Aorta (tissue), 5 donors: ENCODE results near the gene CAV3. TPM values are rescaled to one million over a fixed set of nuclear protein-coding genes. Genes with fewer than 3 reads are reported as not detected.

ENCODE experiments used
- ATAC-seq: fragments of 200-7000 bp; cut with Tn5 transposase; one replicate; pipeline ENCODE4 v1.9.1; 2022; ENCODE audit warnings: moderate library complexity; ENCODE audit not compliant: low FRiP score
- DNase-seq, 2 donors: peaks; one replicate each; pipeline ENCODE4 v3.0.0-alpha.2; 2020
- H3K27ac ChIP-seq, 2 donors: one replicate each; pipeline ENCODE4 v1.5.1; 2013; ENCODE audit warnings: low read length in 2 of 2, mild to moderate bottlenecking in 2 of 2, moderate library complexity in 2 of 2, control low read depth in 1 of 2, inconsistent platforms in 1 of 2, low read depth in 1 of 2
- H3K27me3 ChIP-seq, 2 donors: one replicate each; pipeline ENCODE4 v1.6.1; 2013; ENCODE audit warnings: control low read depth in 1 of 2, low read length in 1 of 2, mild to moderate bottlenecking in 1 of 2, moderate library complexity in 1 of 2; ENCODE audit not compliant: insufficient read depth in 2 of 2, control insufficient read depth in 1 of 2
- H3K36me3 ChIP-seq, 2 donors: one replicate each; pipeline ENCODE4 v1.6.1; 2013; ENCODE audit warnings: control low read depth in 1 of 2, low read length in 1 of 2, mild to moderate bottlenecking in 1 of 2; ENCODE audit not compliant: insufficient read depth in 2 of 2, control insufficient read depth in 1 of 2
- H3K4me1 ChIP-seq, 2 donors: one replicate each; pipeline ENCODE4 v1.6.1; 2013; ENCODE audit warnings: low read length in 2 of 2, control low read depth in 1 of 2, mild to moderate bottlenecking in 1 of 2, moderate library complexity in 1 of 2; ENCODE audit not compliant: insufficient read depth in 2 of 2, control insufficient read depth in 1 of 2
- H3K4me3 ChIP-seq, 2 donors: one replicate each; pipeline ENCODE4 v1.5.1; 2013; ENCODE audit warnings: low read length in 2 of 2, control low read depth in 1 of 2, mild to moderate bottlenecking in 1 of 2
- H3K9me3 ChIP-seq: one replicate; pipeline ENCODE4 v1.6.1; 2013; ENCODE audit warnings: mild to moderate bottlenecking, low read length; ENCODE audit not compliant: control insufficient read depth
- WGBS, 2 donors: extraction: QIAGEN DNeasy Blood & Tissue Kit; methylation state at CpG; one replicate each; pipeline ENCODE4 v1.1.7; 2013; 5-methylcytosine and 5-hydroxymethylcytosine counted together
- intact Hi-C, 2 donors: fragments of 100-400 bp; cut with DNase I; formaldehyde crosslinking; loops; one replicate each; pipeline versions ENCODE4 v1.14.2 to v1.15.0; 2022
- polyA plus RNA-seq, 2 donors: library from polyadenylated mRNA; stranded (reverse); fragments of 200-250 nt; gene quantifications; one replicate each; pipeline ENCODE4 v1.2.3, GENCODE V29; 2013
- total RNA-seq, 2 donors: library from RNA; stranded (reverse); fragmentation: NEBNext Ultra II Directional; extraction: Animal tissue kit (Norgen Biotek cat#: 25700); gene quantifications; one replicate each; pipeline ENCODE4 v1.2.1, GENCODE V29; 2021
- donor health status: healthy with polysubstance abuse.
- donor health status: Bipolar disorder and iron deficiency.
- donor health status: DM: no; HTN: no; CAD: no.
- donor health status: DM: no; HTN: no; CAD: no.
- donor health status: DM: yes; HTN: yes; CAD: no.

Gene CAV3
- total and polyA plus RNA-seq, 4 donors, result 0.25 TPM; not detected in 3

DNA sequence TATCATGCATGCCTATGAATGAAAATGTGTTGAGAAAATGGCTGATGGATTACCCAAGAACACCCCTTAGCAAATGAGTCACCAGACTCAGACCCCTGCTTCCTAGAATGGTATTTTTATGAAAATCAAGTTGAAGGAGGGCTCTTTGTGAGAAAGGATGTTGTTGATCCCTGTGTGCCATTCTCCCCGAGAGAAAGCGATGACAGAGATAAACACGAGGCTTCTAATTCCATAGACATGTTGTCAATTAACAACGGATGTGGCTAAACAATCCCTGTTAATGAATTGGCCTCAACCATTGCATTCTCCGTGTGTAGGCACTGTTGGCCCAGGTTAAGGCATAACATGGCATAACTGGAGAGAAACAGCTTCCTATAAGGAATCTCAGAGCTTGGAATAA, 41.6 kb downstream of the CAV3 start:
- H3K4me1 ChIP-seq, result no peaks in the 10 kb centered on the region
- H3K27me3 ChIP-seq, result no peaks in the 10 kb centered on the region
- DNase-seq, result no peak
- no peaks in the 10 kb centered on the region for H3K36me3 ChIP-seq
- no peak overlapping the region for H3K27ac ChIP-seq
- ATAC-seq, result no peak
- peaks cover 1% of the 10 kb centered on the region for H3K9me3 ChIP-seq
- no peak overlapping the region for H3K4me3 ChIP-seq
- intact Hi-C loops, result no loop called here
- 85 to 92% methylated on average over 5 of the region's 5 CpGs for WGBS, 2 donors

DNA sequence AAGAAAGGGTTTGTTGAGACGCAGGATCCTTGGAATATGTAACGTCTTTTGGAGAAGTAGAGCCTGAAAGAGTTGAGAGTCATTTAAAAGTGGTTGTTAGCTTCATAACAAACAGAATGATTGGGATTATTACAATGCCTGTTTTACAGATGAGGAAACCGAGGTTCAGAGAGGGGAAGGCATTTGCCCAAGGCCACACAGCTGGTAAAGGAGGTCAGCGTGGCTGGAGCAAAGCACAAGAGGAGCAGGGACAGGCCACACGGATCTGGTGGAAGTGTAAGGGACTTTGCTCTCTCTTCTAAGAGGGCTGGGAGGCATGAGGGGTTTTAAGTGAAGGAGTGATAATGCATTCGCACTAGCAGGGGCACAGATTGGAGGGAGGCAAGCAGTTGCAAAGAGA, 42.0 kb downstream of the CAV3 start:
- peaks cover 1% of the 10 kb centered on the region for H3K9me3 ChIP-seq
- H3K27ac ChIP-seq, result no peak overlapping the region
- no peaks in the 10 kb centered on the region for H3K4me1 ChIP-seq
- no peaks in the 10 kb centered on the region for H3K27me3 ChIP-seq
- intact Hi-C loops, result no loop called here
- H3K4me3 ChIP-seq, result no peak overlapping the region
- H3K36me3 ChIP-seq, result no peaks in the 10 kb centered on the region
- DNase-seq (no peak), ATAC-seq (no peak)
- 94 to 95% methylated on average over 6 of the region's 6 CpGs for WGBS, 2 donors

DNA sequence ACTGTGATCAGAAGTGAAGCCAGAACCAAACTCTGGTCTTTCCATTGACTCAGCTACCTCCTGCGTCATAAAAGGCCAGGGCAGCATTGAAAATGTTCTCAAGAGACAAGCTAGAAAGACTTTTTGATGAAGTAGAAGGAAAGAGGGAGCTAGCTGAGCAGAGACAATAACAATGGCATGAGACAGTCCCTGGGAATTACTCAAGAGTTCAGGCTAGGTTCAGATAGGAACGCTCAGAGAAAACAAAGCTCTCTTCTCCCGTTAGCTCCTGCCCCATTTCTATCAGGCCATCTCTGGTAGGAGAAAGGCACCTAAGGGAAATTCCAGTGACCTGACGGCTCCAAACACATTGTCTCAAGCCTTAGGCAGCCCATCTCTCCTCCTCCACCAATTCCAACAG, 42.8 kb downstream of the CAV3 start:
- intact Hi-C loops, result no loop called here
- Histone ChIP-seq H3K4me1 (no peaks in the 10 kb centered on the region), H3K9me3 (peaks cover 1% of the 10 kb centered on the region), H3K27me3 (no peaks in the 10 kb centered on the region), H3K36me3 (no peaks in the 10 kb centered on the region), H3K27ac (no peak overlapping the region), H3K4me3 (no peak overlapping the region)
- WGBS, 2 donors, result 81 to 87% methylated on average over 4 of the region's 4 CpGs
- ATAC-seq (no peak), DNase-seq (no peak)

DNA sequence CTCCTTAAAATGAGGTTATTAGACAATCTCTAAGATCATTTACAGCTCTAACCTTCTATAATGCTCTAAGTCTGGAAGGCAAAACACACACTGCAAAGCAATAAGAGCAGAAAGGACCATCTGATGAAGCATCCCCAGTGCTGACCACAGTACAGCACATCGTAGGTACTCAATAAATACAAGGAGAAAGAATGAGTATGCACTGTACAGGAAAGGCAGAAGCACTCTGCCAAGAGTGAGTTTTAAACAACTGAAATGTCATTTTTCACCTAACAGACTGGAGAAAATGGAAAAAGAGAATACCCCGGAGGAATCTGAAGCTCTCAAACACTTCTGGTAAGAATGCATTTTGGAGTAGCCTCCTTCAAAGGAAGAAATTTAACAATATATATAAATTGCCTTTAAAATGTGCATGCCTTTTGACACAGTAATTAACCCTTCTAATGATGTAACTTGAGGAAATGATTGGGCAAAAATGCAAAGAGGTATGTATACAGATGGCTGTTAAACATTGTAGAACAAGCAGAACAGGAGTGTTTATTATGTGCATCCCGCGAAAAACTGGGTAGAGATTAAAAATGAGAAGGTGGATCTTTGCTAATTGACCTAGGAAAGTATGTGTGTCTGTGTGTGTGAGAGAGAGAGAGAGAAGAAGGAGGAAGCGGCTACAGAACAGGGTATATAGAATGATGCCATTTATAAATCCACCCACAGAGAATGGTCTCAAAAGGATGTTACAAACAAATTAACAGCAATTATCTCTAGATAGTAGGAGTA, 43.8 kb downstream of the CAV3 start:
- Histone ChIP-seq H3K9me3 (peaks cover 1% of the 10 kb centered on the region), H3K36me3 (no peaks in the 10 kb centered on the region), H3K4me3 (no peak overlapping the region), H3K27me3 (no peaks in the 10 kb centered on the region), H3K4me1 (no peaks in the 10 kb centered on the region), H3K27ac (no peak overlapping the region)
- 86 to 87% methylated on average over 5 of the region's 5 CpGs for WGBS, 2 donors
- intact Hi-C loops, result no loop called here
- no peak for ATAC-seq
- DNase-seq, result no peak

DNA sequence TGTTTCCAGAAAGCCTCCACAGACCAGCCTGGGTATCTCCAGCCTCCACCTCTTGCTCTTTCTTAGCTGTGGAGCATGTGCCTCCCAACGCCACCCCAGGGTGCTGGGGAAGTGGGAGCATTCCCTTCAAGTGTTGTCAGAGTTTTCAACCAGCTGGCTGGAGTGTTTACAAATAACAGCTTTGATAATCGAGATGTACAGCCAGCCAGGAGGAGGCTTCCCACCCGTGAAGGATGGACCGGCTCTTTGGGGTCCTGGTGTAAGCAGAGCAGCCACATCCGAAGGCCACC, 44.3 kb downstream of the CAV3 start:
- DNase-seq (no peak), ATAC-seq (no peak)
- Histone ChIP-seq H3K4me3 (no peak overlapping the region), H3K4me1 (no peaks in the 10 kb centered on the region), H3K36me3 (no peaks in the 10 kb centered on the region), H3K9me3 (peaks cover 1% of the 10 kb centered on the region), H3K27ac (no peak overlapping the region), H3K27me3 (no peaks in the 10 kb centered on the region)
- 86 to 89% methylated on average over 5 of the region's 5 CpGs for WGBS, 2 donors
- intact Hi-C loops, result no loop called here

DNA sequence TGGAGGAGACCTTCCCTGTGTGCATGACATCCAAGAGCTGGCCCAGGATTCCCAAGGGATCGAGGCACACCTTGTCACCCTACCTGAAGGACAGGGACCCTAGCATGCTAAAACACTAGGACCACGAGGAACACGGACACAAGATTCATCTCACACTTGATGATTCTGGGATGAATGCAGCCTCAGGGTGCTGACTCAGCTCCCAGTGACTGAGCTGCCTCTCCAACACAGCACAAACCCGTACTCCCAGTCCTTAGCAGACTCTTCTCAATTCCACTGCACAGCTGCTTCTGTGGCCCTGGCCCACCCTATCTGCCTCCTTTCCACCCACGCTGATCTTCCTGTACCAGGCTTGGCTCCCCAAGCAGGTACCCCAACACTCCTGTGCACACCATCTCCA, 44.9 kb downstream of the CAV3 start:
- WGBS, 2 donors, result 91 to 95% methylated on average over 5 of the region's 5 CpGs
- DNase-seq, result no peak
- no peaks in the 10 kb centered on the region for H3K27me3 ChIP-seq
- H3K4me1 ChIP-seq, result no peaks in the 10 kb centered on the region
- intact Hi-C loops, result no loop called here
- peaks cover 1% of the 10 kb centered on the region for H3K9me3 ChIP-seq
- H3K4me3 ChIP-seq, result no peak overlapping the region
- ATAC-seq, result no peak
- H3K27ac ChIP-seq, result no peak overlapping the region
- no peaks in the 10 kb centered on the region for H3K36me3 ChIP-seq

DNA sequence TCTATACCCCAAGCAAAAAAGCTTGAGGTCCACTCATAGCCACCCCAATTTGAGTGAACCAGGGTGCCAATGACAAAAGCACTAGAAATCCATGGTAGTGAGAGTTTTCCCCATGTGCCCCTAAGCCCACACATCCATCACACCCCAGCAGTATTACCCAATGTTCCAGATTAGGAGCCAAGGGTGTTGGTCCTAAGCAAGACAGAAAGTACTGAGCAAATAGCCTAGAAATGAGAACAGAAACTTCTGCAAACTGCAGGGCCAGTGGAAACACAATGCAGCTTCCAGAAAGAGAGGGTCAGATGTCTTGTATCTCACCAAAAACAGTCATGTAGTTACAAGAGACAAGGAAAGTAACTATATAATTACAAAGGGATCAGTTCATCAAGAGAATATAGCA, 46.7 kb downstream of the CAV3 start:
- peaks cover 1% of the 10 kb centered on the region for H3K9me3 ChIP-seq
- H3K36me3 ChIP-seq, result no peaks in the 10 kb centered on the region
- ATAC-seq (no peak), DNase-seq (no peak)
- H3K27me3 ChIP-seq, result no peaks in the 10 kb centered on the region
- intact Hi-C loops, result no loop called here
- H3K4me1 ChIP-seq, result no peaks in the 10 kb centered on the region
- H3K4me3 ChIP-seq, result no peak overlapping the region
- H3K27ac ChIP-seq, result no peak overlapping the region

DNA sequence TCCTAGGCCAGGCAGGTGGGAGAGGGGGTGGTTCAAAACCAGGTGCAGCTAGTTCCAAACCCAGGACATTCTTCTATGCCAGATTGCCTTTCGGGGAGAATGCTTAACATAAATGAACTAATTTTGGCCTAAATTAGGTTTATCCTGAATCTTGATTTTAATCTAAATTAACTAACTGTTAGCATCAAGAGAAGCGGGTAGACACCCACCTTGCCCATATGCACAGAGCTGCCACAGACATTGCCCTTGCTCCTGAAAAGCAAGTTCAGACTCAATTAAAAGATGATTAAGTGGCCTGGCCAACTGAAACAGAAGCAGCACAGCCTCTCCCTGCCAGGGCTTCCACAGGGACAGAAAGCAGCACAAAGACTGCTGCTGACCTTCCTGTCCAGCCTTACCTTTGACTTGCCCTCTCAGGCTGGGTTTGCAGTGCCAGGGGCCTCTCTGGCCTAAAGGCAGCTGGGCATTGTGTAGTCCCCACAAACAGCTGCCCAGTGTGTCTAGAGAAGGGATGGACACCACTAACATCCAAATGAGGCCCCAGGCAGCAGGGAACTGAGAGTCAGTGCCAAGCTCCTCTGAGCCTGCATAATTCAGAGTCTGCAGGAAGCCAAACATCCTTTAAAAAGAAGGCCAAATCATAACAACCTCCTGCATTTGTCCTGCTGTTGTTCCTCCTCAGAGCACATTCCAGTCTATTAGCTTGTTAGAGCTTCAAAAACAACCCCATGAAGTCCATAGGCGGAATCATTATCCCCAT, 51.3 kb downstream of the CAV3 start:
- H3K4me1 ChIP-seq, result no peaks in the 10 kb centered on the region
- H3K27me3 ChIP-seq, result no peaks in the 10 kb centered on the region
- intact Hi-C loops, result no loop called here
- H3K27ac ChIP-seq, result no peak overlapping the region
- no peak overlapping the region for H3K4me3 ChIP-seq
- ATAC-seq, result no peak
- 91 to 95% methylated on average over 3 of the region's 3 CpGs for WGBS, 2 donors
- H3K36me3 ChIP-seq, result no peaks in the 10 kb centered on the region
- no peak for DNase-seq
- no peaks in the 10 kb centered on the region for H3K9me3 ChIP-seq

DNA sequence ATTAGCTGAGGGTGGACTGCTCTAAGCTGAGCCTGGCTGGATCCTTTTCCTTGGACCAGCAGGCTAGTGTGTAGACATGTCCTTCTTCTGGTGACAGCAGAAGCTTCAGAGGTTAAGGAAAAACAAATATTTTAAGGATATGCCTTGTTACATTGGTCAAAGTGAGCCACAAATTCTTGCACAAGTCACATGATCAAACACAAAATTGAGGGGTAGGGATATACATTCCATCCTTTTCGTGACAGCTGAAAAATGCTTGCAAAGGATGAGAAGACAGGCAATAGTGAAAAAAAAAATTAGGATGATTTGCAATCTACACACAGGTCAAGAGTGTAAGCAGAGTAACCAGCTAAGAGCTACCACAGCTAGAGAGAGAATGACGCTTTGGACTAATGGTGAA, 56.9 kb downstream of the CAV3 start:
- intact Hi-C loops, result no loop called here
- Histone ChIP-seq H3K9me3 (no peaks in the 10 kb centered on the region), H3K4me3 (no peak overlapping the region), H3K27me3 (no peaks in the 10 kb centered on the region), H3K27ac (no peak overlapping the region), H3K36me3 (no peaks in the 10 kb centered on the region), H3K4me1 (no peaks in the 10 kb centered on the region)
- ATAC-seq, result no peak
- no peak for DNase-seq
- WGBS, 2 donors, result 83 to 88% methylated on average over 2 of the region's 2 CpGs
